Midbrain (tissue), 1 donor: ENCODE data around the gene FSTL4.

ENCODE experiments used
- DNase-seq: peaks from one replicate; lab custom pipeline; 2025; lab: John Stamatoyannopoulos, UW

FSTL4 gene

GRCh38 chr5:133610489-133611356 lies 1.6 kb downstream of the FSTL4 start:
- DNase-seq: peak; percentile 69

GRCh38 chr5:133607451-133607850 lies 4.9 kb downstream of the FSTL4 start:
- DNase-seq: no peak

GRCh38 chr5:133606835-133607234 lies 5.5 kb downstream of the FSTL4 start:
- no peak for DNase-seq

- DNase-seq: no peak
Measured at GRCh38 chr5:133605323-133605722, 7.0 kb downstream of the FSTL4 start.

GRCh38 chr5:133603711-133604110 lies 8.6 kb downstream of the FSTL4 start:
- DNase-seq: no peak

GRCh38 chr5:133602835-133603380 lies 9.4 kb downstream of the FSTL4 start:
- DNase-seq: no peak

GRCh38 chr5:133599600-133599999 lies 12.7 kb downstream of the FSTL4 start:
- DNase-seq: no peak

GRCh38 chr5:133599044-133599443 lies 13.3 kb downstream of the FSTL4 start:
- no peak for DNase-seq

- DNase-seq: no peak
Measured at GRCh38 chr5:133596049-133596448, 16.3 kb downstream of the FSTL4 start.

- DNase-seq: no peak
Measured at GRCh38 chr5:133595465-133595864, 16.9 kb downstream of the FSTL4 start.

- no peak for DNase-seq
Measured at GRCh38 chr5:133589286-133589685, 23.1 kb downstream of the FSTL4 start.

GRCh38 chr5:133582971-133583370 lies 29.4 kb downstream of the FSTL4 start:
- DNase-seq: no peak

GRCh38 chr5:133581918-133582317 lies 30.4 kb downstream of the FSTL4 start:
- no peak for DNase-seq

GRCh38 chr5:133581348-133581747 lies 31.0 kb downstream of the FSTL4 start:
- no peak for DNase-seq

GRCh38 chr5:133580618-133581017 lies 31.7 kb downstream of the FSTL4 start:
- DNase-seq: no peak

GRCh38 chr5:133579766-133580165 lies 32.6 kb downstream of the FSTL4 start:
- DNase-seq: no peak

- DNase-seq: no peak
Measured at GRCh38 chr5:133569347-133569746, 43.0 kb downstream of the FSTL4 start.

- DNase-seq: no peak
Measured at GRCh38 chr5:133565993-133566392, 46.3 kb downstream of the FSTL4 start.

GRCh38 chr5:133564921-133565565 lies 47.3 kb downstream of the FSTL4 start:
- DNase-seq: no peak

GRCh38 chr5:133562554-133562953 lies 49.8 kb downstream of the FSTL4 start:
- no peak for DNase-seq

- DNase-seq: no peak
Measured at GRCh38 chr5:133559960-133560359, 52.4 kb downstream of the FSTL4 start.

GRCh38 chr5:133556551-133556950 lies 55.8 kb downstream of the FSTL4 start:
- DNase-seq: no peak

GRCh38 chr5:133554279-133554678 lies 58.1 kb downstream of the FSTL4 start:
- no peak for DNase-seq
